HG03354 (cell line): Measurements from ENCODE around the gene B9D2.

Experiments used
- ATAC-seq: cut with Tn5 transposase; IDR thresholded peaks from one replicate; pipeline ENCODE4 v1.9.1; 2021; ENCODE audit warnings: mild to moderate bottlenecking; ENCODE audit not compliant: unreplicated experiment, poor library complexity, severe bottlenecking

Gene B9D2

DNA sequence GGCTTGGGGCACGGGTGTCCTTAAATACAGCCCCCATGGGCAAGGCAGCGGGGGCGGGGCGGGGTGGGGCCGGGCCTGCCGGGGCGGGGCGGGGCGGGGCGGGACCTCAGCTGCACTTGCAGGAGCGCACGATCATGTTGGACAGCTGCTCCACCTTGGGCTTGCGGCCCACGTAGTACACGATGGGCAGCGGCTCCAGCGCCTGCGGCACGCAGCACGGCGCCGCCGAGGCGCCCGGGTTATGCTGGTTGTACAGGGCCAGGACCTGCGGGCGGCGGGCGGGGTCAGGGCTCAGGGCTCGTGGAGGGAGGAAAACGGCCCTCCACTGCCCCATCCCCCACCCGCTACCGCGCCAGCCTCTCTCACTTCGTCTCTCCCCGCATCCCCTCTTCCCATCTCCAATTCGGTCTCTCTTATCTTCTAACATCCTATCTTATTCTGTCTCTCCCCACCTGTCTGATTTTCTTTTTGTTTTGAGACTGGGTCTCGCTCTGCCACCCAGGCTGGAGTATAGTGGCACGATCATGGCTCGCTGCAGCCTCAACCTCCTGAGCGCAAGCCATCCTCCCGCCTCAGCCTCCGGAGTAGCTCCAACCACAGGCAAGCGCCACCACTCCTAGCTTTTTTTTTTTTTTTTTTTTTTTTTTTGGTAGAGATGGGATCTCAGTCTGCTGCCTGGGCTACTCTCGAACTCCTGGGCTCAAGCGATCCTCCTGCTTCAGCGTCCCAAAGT lies 32.8 kb downstream of the B9D2 start:
- ATAC-seq = no peak

DNA sequence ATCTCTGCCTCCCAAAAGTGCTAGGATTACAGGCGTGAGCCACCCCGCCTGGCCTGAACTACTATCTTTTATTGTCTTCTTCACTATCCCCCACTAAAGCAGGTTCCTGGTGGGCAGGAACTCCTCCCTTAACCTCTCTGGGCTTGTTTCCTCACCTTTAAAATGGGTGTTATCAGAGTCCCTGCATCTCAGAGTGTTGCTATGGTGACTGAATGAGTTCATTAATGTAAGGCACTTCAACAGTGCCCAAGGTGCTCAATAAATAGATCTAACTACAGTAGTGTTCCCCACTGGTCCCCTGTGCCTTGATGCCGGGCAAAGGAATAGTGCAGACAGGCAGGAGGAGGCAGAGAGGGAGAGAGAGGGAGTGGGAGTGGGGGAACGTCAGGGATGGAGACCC lies 33.5 kb downstream of the B9D2 start:
- ATAC-seq = no peak

DNA sequence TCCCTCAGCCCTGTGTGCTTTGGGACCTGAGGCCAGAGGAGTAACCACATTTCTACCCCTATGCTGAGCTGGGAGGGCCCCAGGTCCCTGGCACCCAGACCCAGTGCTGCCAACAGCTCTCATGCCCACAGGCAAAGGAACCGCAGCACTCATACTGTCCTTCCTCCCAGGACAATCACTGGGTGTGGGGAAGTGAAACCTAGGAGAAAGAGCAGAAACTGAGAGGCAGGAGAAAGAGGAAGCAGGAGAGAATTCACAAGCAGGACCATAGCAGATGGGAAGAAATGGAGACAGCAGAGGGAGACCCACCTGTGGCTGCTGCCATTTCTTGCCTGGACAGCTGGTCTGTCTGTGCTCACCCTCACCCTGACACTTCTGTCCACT lies 35.1 kb downstream of the B9D2 start:
- ATAC-seq = no peak

DNA sequence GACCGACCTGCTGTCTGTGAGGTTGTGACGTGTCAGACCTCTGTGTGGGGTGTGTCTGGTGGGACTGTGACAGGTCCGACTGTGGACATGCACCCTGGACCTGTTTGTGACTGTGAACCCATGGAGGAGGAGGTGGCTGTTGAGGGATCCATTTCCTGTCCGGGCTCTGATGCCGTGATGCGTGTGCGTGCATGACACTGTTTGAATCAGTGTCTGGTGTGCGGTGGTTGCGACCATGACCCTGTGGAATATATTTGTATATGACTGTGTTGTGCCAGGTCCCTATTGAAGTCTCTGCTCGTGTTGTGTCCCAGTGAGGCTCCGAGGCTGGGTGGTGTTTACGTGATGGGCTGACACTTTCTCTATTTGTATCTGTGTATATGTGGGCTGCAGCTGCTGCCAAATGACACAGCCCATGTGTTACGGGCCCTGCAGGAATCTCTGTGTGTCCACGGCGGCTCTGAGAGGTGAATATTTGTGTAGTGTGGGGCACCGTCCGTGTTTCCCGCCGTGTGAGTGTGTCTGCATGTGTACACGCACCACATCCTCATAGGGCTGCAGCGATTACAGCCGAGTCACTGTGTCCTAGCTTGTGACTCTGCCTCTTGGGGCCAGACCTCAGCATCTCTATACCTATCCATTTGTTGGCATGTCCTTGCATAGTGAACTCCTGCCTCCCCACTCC lies 35.6 kb downstream of the B9D2 start:
- ATAC-seq = peak; percentile 6

DNA sequence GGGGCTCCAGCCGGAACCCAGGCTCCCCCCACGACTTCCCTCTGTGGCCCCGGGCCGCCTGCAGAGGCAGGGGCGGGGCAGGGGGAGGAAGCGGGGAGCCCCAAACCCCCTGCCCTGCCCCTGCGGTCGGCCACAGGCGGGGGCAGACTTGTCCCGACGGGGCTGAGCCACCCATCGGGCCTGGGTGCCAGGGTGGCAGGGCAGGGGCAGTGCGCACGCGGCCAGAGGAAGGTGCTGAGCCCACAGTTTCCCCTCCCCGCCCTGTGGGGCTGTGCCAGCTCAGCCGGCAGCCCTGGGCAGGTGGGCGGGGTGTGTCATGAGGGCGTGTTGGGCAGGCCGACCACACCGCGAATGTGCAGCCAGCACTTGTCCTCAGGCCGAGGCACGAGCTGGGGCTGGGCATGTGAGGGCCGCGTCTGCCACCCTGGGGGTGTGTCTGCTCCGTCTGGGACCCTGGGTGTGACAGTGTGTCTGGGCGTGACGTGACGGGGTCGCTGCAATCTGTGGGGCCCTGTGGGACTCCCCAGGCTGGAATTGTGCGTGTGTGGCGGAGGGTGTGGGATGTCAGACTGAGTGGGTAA lies 36.3 kb downstream of the B9D2 start:
- ATAC-seq = peak; percentile 50

DNA sequence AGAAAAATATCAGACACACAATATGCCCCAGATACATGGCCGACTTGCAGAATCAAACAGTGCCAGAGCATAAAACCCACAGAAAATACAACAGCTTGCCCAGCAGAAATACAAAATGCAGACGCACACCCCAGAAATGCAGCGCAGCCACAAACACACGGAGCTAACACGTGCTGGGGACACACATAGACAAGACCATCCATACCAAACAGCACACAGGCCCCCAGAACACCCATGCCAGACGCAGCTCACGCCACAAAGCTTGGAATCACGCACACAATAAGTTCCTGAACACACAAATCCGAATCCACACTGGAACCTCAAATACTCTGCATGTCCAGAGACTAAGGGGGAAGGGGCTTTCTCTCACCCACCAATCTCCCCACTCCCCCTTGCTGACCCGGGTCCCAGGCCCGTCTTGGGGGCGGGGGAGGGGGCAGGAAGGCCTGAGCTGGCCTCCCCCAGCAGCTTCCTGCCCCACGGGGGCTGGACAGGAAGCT lies 36.8 kb downstream of the B9D2 start:
- no peak for ATAC-seq

DNA sequence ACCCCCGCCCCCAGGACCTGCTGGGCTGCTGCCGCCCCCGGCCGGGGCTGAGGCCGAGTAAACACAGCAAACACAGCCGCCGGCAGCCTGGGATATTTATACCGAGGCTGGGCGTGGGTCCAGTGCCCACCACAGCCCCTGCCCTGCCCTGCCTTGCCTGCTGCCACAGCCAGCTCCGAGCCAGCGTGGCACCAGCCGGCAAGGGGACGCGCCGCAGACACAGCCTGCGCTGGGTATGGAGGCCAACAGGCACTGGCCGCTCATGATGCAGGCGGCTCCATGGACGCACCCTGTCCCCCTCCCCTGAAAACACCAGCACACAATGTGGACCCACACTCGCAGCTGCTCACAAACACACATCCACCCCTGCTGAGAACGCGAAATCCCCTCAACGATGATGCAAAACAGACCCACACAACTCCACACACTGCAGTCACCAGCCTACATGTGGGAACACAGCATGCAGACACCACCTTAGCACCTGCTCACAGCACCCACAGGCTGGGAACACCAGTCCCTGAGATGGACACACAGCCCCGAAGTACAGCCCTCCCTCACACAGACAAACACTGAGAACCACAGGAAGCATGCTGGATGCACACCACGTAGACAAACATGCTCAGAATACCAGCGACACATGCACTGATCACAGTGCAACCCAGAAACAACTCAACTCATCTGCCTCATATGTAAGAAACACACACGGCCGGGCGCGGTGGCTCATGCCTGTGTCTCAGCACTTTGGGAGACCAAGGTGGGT lies 37.8 kb downstream of the B9D2 start:
- no peak for ATAC-seq

DNA sequence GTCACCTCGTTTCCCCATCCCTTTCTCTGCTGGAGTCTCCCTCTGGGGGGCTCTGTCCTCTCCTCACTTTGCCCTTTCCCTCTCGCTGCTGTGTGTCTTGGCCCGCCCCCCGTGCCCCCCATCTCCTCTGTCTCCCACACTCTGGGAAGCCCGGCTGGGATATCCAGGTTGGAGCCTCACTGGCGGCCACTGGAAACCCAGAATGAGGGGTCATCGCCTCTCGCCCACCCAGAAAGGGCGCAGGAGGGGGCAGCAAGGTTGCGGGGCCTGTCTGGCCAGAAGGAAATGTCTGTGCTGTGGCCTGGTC lies 38.4 kb downstream of the B9D2 start:
- no peak for ATAC-seq

DNA sequence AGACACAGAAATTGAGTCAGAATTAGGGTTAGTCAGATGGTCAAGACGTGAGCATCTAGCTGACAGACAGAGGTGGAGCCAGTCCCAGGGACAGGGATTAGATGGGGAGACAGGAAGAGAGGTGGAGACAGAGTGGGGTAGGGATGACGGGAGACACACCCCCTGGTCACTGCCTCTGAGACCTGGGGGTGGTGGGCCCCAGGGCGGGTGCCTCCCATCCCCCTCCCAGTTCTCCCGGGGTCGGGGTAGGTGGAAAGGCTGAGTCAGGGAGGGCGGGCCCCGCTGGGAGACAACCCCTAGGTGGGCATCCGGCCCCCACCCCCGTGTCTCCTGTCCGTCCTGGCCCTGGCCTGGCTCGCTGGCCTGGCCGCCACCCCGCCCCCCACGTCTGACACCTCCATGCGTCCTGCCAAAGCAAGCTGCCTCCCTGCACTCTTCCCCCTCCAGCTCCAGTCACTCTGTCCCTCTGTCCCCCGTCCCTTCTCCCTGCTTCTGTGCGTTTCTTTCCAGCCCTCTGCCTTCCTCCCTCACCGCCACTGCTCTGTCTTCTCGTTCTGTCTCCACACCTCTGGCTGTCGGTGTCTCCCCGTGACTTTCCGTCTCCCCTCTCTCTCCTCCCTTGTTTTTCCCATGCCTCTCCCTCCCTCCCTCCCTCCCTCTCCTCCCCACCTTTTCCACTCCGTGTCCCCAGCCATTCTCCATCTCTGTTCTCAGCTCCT lies 38.9 kb downstream of the B9D2 start:
- no peak for ATAC-seq

DNA sequence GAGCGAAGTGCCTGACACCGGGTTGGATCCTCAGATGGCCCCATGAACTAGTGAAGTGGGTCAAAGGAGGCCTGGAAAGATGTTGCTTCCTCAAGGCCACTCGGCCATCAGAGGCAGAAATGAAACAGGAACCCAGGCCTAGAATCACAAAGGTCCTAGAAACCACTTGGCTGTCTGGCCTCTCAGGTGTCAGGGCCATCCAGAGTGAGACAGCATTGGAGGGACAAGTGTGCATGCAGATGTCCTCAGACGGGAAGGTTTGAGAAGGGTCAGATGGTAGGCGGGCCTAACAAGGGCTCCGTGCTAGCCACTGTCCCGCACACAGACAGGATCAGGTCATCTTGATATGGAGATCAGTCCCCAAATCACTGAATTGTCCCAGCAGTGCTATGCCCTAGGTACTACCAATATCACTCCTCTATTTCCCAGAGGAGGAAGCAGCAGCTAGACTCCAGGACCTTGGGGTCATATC lies 39.7 kb downstream of the B9D2 start:
- no peak for ATAC-seq

DNA sequence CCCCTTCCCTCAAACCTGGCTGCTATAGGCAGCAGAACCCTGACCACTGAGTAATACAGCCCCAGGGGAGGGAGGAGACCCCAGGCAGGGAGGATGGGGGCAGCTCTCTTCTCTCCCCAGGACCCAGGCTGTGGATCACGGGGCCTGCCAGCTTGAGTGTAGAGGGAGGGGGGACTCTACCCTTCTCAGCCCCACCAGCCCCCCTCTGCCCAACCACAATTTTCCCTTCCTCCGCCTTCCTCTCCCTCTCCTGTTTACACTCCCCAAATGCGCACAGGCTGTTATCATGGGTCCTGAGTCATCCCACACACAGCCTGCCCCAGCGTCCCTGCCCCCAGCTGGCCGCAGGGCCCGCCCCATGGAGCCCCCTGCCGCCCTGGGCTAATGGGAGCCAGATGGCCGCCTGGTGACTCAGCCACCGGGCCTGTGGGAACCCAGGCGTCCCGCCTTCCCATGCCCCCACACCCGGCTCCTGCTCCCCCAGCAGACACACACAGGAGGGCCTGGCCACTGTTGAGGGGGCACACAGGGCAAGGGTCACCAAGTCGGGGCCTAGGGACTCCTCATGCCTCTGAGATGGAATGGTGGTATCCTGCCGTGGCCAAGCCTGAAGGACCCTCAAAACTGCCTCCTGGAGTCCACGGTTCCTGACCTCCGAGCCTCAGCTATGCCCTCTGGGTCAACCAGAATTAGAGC lies 40.4 kb downstream of the B9D2 start:
- no peak for ATAC-seq

DNA sequence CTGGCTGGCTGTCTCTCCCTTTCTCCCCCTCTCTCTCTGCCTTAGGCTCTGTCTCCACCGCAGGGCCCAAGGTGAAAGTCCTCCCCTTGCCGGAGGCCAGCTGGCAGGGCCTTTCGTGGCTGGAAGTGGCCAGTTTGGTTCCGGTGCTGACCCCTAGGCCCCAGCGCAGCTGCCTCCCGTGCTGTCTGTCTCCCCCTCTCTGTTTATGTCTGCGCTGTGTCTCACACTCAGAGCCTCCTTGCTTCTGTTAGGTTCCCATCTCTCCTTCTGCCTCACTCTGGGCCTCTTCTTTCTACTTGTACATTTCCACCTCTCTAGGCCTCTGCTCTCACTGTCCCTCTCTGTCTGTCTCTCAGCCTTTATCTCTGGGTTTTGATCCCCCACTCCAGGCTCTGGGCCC lies 40.9 kb downstream of the B9D2 start:
- no peak for ATAC-seq

DNA sequence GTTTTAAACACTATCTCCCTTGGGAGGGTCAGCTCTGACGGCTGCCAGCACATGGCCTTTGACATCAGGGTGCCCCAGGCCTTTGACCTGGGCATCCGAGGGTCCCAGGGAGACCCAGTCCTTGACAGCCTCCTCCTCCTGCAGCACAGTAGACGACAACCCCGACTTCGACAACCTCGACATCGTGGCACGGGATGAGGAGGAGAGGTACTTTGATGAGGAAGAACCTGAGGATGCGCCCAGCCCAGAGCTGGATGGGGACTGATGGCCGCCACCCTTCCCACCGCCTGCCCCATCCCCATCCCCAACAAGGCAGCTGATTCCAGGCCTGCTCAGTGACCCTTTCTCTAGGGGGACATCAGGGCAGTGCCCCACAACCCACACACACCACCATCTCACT lies 41.5 kb downstream of the B9D2 start:
- no peak for ATAC-seq

DNA sequence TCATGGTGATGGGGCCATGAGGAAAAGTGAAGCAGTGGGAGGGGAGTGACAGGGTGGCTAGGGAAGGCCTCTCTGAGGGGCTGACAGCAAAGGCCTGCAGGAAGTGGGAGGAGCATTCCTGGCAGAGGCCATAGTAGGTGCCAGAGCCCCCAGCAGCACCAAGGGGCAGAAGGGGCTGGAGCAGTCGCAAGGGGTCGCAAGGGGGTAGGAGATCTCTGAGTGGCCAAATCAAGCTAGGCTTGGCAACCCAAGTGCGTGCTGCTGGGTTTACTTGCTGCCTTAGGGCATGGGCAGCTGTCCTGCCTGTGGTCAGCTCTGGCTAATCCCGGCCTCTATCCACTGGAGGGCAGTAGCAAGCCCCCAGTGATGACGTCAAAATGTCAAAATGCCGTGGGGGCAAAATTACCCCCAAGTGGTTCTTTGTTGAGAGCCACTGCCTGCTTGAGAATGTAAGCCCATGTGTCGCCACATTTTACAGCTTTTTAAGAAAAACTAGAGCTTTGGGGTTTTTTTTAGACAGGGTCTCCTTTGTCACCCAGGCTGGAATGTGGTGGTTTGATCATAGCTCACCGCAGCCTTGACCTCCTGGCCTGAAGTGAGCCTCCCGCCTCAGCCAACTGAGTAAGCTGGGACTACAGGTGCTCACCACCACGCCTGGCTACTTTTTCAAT lies 42.2 kb downstream of the B9D2 start:
- ATAC-seq = no peak

DNA sequence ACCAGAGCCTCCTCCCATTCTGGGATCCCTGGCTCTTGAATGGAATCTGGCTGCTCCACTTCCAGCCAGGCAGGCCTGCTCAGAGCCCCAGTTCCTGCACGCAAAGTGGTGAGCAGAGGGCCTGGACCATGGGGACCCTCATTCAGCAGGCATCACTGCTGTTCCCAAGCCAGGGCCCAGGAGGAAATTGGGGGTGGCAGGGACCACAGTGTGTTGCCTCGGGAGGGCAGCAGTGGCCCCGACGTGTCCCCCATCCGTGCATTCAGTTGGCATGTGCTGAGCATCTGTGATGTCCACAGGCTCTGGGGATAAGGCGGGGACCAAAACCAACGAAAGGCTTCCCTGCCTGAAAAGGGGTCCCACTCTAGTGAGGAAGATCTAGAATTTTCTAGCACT lies 42.7 kb downstream of the B9D2 start:
- ATAC-seq = no peak

DNA sequence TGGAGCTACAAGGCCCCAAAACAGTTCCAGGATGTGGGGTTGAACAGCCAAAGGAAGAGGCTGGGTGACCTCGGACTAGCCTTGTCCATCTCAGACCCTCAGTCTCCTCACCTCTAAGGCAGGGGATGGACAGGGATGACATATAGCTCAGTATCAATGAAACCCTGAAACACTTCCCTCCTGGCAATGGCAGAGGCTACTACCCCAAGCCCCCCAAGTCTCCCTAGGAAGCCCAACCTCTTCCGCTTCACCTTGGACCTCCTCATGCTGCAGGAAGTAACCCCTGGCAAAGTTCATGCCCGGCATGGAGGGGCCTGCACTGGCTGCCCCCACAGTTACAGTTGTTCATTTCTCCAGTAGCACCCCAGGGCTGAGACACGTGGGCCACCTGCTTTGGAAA lies 43.4 kb downstream of the B9D2 start:
- ATAC-seq = no peak

DNA sequence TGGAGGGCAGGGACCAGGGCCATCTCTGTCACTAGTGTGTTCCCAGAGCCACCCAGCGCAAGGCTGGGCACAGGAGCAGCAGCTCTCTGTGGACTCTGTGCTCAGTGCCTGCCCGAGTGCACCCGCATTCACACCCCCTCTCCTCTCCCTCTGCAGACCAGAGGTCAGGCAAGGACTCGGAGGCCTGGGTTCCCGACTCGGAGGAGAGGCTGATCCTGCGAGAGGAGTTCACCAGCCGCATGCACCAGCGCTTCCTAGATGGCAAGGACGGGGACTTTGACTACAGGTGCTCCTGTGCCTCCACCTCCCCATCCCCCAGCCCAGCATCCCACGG lies 43.8 kb downstream of the B9D2 start:
- ATAC-seq = no peak

DNA sequence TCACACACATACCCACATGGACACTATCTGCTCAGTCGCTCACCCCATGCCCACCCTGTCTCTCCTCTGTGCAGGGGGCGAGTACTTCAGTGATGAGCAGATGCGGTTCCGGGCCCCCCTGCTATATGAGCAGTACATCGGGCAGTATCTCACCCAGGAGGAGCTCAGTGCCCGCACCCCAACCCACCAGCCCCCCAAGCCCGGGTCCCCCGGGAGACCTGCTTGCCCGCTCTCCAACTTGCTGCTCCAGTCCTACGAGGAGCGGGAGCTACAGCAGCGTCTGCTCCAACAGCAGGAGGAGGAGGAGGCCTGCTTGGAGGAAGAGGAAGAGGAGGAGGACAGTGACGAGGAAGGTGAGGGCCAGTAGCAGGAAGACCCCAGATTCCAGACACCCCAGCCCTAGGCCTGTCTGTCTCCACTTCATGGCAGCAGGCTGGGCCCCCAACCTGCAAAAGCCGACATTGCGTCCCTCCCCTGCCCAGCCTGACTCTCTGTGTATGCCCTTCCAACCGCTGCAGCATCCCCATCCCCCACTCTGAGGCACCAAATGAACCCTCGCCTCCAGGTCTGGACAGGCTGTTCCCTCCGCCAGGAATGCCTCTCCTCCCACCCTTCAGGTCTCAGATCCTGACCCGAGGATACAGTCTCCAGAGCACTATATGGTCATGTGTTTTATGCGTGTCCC lies 44.3 kb downstream of the B9D2 start:
- ATAC-seq = no peak
